Activated CD4-positive, alpha-beta T cell treated with anti-CD3 and anti-CD28 coated beads, Interleukin-2, amount 10 ng/mL, durations not matched to agents 24 days and 14 days (primary cell): ENCODE results near the gene AP3S2. TPM values are rescaled to one million over a fixed set of nuclear protein-coding genes. Genes with fewer than 3 reads are reported as not detected.

Source experiments
- DNase-seq: peaks from one replicate; pipeline ENCODE4 v3.0.0; 2022
- H3K27ac Mint-ChIP-seq: one replicate; pipeline ENCODE4 v1.8.0; 2022; ENCODE audit warnings: mild to moderate bottlenecking, mixed read lengths
- H3K27me3 Mint-ChIP-seq: one replicate; pipeline ENCODE4 v1.8.0; 2022; ENCODE audit warnings: mixed read lengths
- H3K36me3 Mint-ChIP-seq: one replicate; pipeline ENCODE4 v1.8.0; 2022; ENCODE audit warnings: low read depth, mild to moderate bottlenecking, mixed read lengths
- H3K4me1 Mint-ChIP-seq: one replicate; pipeline ENCODE4 v1.8.0; 2021; ENCODE audit warnings: mixed read lengths
- H3K4me3 Mint-ChIP-seq: one replicate; pipeline ENCODE4 v1.8.0; 2022; ENCODE audit warnings: mild to moderate bottlenecking, moderate library complexity, mixed read lengths
- H3K9me3 Mint-ChIP-seq: one replicate; pipeline ENCODE4 v1.8.0; 2021; ENCODE audit warnings: mixed read lengths
- intact Hi-C: fragments of 100-400 bp; cut with micrococcal nuclease; formaldehyde crosslinking; loops from one replicate; pipeline ENCODE4 v1.15.1; 2023
- total RNA-seq: library from RNA; stranded (reverse); gene quantifications from 2 replicates; pipeline ENCODE4 v1.2.3, GENCODE V29; 2022

The AP3S2 gene
- total RNA-seq, 1 donor from 2014 or later, result 20.6 TPM

DNA sequence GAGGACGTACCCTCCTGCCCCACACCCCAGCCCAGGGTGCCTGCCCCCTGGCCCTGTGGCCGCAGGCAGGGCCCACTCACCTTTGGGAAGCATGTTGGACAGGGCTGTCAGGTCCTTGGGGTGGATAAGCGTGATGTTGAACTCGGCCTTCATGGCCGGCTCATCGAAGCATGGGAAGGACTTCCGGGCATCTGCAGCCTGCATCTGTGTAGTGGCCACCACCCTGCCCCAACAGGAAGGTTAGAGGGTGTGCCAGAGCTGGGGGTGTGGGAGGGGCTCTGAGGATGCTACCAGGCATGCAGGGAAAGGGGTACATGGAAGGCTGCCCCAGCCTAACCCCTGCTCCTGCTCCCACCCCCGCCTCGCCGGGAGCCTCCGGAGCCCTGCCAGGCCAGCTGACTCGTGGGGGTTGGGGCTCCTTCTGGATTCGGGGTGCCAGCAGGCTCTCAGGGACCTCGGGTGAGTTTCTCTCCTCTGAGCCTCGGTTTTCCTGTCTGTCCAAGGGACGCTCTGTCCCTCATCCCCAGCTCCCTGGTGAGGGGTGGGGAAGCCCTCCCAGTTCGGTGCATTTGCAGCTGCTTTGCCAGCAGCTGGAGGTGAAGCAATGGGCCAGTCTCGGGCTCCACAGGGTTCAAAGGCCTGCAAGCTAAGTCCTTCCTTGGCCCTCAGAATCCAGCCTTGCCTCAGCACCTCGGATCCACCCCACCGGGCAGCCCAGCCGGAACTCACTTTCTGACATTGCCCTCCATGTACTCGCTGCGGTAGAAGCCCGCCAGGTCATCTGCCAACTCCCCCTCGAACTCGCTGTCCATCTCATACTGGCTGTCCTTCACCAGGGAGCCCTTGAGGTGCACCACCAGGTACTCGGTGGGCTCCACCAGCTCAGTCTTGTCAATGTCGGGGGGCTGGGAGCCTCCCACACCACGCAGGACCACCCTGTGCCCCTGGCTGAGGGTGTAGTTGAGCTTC lies 88.3 kb downstream of the AP3S2 start:
- Mint-ChIP-seq H3K4me1 (peaks cover 1% of the 10 kb centered on the region), H3K9me3 (no peaks in the 10 kb centered on the region), H3K4me3 (no peak overlapping the region), H3K36me3 (no peaks in the 10 kb centered on the region), H3K27ac (no peak overlapping the region), H3K27me3 (no peaks in the 10 kb centered on the region)
- no peak for DNase-seq
- intact Hi-C loops, result no loop called here

DNA sequence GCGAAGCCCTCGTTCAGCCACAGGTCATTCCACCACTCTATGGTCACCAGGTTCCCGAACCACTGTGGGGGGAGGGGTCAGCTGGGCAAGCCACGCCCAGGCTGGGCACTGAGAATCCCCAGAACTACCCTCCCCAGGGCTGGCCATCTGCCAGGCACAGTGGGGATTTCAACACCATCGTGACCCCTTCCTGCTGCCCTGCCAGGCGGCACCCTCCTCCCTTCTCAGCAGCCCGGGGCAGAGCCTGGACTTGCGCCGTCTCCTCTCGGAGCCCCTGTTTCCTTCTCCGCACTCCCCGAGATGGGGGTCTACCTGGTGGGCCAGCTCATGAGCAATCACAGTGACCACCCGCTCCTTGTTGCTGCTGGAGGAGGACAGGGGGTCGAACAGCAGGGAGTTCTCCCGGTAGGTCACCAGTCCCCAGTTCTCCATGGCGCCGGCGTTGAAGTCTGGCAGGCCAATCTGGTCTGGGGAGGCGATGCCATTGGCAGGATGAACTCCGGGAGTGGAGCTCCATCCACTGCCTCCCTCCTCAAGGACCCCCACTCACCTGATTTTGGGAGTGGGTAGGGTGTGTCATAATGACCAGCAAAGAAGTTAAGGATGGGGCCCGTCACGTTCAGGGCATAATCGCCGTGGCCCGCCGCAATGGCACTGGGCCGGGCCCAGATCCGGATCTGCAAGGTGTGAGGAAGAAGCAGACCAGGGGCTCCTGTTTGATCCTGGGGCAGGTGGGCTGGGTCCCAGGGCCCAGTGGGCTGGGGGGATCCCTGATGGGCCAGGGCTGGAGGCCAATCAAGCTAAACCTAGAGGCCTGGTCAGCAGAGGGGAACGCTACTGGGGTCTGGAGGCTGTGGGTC lies 89.6 kb downstream of the AP3S2 start:
- Mint-ChIP-seq H3K27me3 (no peaks in the 10 kb centered on the region), H3K4me1 (no peaks in the 10 kb centered on the region), H3K36me3 (no peaks in the 10 kb centered on the region), H3K27ac (no peak overlapping the region), H3K4me3 (no peak overlapping the region), H3K9me3 (no peaks in the 10 kb centered on the region)
- no peak for DNase-seq
- intact Hi-C loops, result no loop called here

DNA sequence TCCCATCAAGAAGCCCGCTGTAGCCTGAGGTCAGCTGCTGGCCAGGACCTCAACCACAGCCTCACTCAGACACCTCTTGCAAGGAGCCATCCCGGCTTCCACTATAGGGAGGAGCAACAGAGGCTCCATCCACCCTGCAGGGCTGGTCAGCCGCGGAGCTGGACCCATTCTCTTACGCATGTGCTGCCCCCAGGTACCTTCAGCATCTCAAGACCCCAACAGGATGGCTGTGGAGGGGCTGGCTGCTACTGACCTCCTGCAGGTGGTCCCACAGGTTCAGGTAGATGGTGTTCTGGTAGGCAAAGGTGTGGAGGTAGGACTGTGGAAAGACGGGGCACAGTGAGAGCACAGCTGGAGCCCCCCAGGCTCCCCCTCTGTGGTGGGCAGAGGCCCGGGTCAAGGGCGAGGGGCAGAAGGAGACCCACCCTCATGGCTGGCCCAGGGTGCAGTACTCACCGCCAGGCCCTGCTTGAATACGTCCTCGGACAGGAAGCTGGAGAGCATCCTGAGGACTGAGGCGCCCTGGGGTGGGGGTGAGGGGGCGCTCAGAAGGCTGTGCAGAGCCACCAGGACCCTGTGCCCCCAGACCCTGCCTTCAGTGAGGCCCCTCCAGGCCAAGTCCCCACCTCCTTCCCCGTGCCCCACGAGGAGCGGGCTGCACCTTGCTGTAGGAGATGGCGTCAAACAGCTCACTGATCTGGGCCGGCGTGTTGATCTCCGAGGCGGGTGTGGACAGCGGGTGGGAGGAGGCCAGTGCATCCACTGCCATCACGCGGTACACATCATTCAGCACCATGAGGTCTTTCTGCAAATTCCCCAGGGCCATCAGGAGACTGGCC lies 90.6 kb downstream of the AP3S2 start:
- Mint-ChIP-seq H3K36me3 (no peaks in the 10 kb centered on the region), H3K4me3 (no peak overlapping the region), H3K27ac (no peak overlapping the region), H3K4me1 (no peaks in the 10 kb centered on the region), H3K9me3 (no peaks in the 10 kb centered on the region), H3K27me3 (no peaks in the 10 kb centered on the region)
- intact Hi-C loops, result no loop called here
- no peak for DNase-seq

DNA sequence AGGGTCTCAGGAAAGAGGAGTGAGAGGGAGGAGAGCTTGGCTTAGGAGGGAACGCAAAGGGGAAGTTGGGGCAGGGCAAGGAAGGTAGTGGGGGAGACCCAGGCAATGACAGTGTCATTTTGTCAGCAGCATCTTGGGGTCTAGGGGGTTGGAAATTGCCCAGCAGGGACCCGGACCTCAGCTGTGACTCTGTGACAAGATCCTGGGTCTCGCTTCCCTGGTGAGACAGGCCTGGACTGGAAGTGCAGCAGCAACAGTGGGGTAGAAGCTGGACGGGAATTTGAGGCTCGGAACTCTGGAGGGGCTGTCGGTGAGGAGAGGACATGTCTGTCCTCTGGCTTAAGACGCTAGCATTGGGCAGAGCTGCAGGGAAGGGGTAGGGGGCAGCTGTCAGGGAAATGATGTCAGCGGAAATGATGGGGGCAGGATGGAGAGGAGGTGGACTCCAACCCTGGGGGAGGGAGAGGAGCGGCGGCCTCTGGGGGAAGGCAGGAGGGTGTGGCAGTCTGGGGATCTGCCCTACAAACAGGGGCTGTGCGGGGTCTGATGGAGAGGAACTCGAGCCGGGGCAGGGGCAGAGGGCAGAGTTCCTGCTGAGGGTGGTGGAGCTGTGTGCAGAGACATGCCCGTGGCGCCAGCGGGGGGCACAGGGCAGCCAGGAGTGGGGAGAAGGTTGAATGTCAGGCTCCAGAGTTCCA lies 91.4 kb downstream of the AP3S2 start:
- H3K9me3 Mint-ChIP-seq, result no peaks in the 10 kb centered on the region
- no peak overlapping the region for H3K27ac Mint-ChIP-seq
- DNase-seq, result no peak
- no peaks in the 10 kb centered on the region for H3K27me3 Mint-ChIP-seq
- H3K4me3 Mint-ChIP-seq, result no peak overlapping the region
- intact Hi-C loops, result no loop called here
- H3K4me1 Mint-ChIP-seq, result no peaks in the 10 kb centered on the region
- no peaks in the 10 kb centered on the region for H3K36me3 Mint-ChIP-seq

DNA sequence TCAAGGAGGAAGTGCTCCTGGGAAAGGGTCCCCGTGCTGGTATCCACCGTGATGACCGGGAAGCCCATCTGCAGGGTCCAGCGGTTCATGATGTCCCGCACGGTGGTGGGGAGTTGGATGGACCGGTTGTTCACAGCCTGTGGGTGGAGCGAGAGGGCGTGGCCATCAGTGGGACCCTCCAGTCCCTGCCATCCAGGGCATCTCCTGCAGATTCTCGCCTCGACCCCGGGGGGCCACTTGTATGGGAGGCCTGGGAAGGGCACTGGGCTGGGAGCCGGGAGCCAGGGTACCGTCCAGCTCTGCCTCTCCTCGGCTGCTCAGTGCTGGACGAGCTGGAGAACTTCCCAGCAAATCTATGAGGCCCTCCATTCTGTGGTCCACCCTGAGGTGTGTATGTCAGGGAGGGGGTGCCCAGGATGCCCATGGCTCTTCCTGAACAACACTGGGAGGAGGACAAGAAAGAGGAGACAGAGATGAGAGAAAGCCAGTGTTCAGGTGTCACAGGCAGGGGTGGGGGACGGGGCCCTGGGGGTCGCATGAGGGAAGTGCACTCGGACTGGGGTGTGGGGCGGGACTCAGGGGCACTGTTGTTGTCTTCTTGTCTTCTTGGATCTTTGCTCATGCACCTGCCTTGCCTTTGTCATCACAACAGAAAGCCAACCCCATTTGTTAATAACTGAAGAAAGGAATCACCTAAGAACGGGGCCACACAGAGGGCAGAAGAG lies 92.2 kb downstream of the AP3S2 start:
- Mint-ChIP-seq H3K4me3 (no peak overlapping the region), H3K27me3 (no peaks in the 10 kb centered on the region), H3K9me3 (no peaks in the 10 kb centered on the region), H3K36me3 (no peaks in the 10 kb centered on the region), H3K27ac (no peak overlapping the region), H3K4me1 (no peaks in the 10 kb centered on the region)
- intact Hi-C loops, result no loop called here
- no peak for DNase-seq

DNA sequence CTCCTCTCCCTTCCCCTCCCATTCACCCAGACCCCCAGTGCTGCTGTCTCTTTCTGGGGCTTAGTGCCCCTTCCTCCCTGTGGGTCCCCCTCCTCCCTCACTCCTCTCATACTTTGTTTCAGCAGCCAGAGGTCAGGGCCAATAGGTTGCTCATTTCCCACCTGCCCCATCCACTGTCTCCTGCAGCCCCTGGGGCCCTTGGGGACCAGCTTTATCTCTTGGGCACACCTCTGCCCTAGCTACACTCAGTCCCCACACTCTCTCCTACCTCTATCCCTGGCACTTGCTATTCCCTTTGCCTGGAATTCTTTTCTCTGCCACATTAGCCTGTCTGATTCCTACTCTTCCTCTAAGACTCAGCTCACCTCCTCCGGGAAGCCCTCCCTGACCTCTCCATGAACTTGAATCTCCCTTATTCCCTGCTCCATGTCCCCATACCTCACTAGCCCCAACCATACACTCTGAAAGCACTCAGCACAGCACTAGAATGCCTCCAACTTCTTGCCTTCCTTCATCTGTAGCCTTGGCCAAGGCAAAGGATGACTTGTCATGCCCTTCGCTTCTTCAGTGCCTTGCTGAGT lies 93.8 kb downstream of the AP3S2 start:
- Mint-ChIP-seq H3K36me3 (no peaks in the 10 kb centered on the region), H3K4me3 (no peak overlapping the region), H3K27me3 (peaks cover 3% of the 10 kb centered on the region), H3K27ac (no peak overlapping the region), H3K4me1 (no peaks in the 10 kb centered on the region), H3K9me3 (no peaks in the 10 kb centered on the region)
- no peak for DNase-seq
- intact Hi-C loops, result no loop called here

DNA sequence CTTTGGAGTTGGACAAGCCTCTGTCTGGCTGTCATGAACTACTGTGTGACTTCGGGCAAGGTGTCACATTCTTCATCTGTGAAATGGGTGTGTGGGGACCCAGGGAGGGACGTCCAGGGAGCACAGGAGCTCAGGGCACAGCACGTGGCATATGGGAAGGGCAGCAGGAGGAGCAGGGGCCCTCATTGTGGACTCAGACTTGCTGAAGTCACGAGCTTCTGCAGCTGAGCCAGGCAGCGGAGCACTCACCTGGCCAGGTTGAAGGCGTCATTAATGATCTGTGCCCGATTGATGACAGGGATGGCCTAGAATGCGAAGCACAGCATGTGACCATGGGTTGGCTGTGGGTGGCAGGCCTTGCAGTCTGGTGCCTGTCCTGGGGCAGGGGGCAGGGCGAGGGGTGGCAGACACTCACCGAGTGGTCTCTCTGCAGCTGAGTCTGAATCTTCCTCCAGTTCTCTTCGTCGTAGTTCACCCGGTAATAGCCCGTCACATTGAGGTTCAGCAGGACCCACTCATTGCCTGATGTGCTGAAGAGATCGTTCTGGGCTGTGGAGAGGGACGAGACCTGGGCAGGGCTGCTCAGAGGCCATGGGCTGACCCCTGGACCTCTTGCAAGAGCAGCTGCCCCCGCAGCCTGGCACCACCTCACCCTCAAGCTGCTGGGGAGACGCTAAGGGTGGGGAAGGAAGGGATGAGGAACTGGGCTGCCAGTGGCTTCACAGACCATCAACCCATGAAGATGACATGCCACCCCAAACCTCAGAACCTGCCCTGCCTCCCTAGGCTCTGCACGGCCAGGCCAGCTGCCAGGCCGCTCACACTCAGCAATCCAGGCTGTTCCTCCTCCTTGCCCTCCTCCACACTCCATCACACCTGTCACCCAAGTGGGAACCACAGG lies 94.5 kb downstream of the AP3S2 start:
- intact Hi-C loops, result no loop called here
- peaks cover 3% of the 10 kb centered on the region for H3K27me3 Mint-ChIP-seq
- DNase-seq, result no peak
- H3K4me3 Mint-ChIP-seq, result no peak overlapping the region
- no peaks in the 10 kb centered on the region for H3K4me1 Mint-ChIP-seq
- H3K36me3 Mint-ChIP-seq, result no peaks in the 10 kb centered on the region
- H3K27ac Mint-ChIP-seq, result no peak overlapping the region
- no peaks in the 10 kb centered on the region for H3K9me3 Mint-ChIP-seq

DNA sequence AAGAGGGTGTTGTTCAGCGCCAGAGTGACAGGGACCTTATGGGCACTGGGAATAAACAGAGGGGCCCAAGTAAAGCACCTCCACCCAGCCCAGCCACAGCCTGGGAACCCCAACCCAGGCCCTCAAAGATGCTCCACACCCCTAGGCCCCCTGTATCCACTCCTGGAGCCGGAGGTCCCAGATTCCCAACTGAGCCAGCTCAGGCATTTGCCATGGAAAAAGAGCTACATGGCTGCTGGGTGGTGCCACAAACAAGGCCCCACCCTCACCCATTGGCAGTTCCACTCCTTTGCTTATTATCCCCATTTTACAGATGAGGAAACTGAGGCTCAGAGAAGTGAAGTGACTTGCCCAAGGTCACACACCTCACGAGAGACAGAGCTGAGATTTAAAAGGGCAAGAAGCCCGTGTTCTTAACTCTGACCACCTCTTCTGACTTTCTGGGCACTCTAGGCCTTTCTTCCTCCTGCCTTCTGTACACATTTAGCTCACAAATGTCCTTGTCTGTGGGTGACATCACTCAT lies 96.1 kb downstream of the AP3S2 start:
- intact Hi-C loops, result no loop called here
- no peaks in the 10 kb centered on the region for H3K36me3 Mint-ChIP-seq
- H3K9me3 Mint-ChIP-seq, result no peaks in the 10 kb centered on the region
- no peak overlapping the region for H3K27ac Mint-ChIP-seq
- DNase-seq, result no peak
- H3K4me1 Mint-ChIP-seq, result no peaks in the 10 kb centered on the region
- H3K4me3 Mint-ChIP-seq, result no peak overlapping the region
- H3K27me3 Mint-ChIP-seq, result peaks cover 3% of the 10 kb centered on the region

DNA sequence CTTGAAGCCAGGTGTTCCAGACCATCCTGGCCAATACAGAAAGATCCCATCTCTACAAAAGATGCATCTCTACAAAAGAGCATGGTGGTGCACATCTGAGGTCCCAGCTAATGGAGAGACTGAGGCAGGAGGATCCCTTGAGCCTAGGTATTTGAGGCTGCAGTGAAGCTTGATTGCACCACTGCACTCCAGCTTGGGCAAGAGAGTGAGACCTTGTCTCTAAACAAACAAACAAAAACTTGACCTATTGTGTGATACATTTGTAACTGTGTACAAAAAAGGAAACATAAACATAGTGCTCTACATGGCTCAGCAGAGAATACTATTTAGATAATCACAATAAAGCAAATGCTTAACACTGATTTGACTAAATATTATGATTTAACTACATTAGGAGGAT lies 97.8 kb downstream of the AP3S2 start:
- no peaks in the 10 kb centered on the region for H3K9me3 Mint-ChIP-seq
- H3K4me3 Mint-ChIP-seq, result no peak overlapping the region
- H3K27ac Mint-ChIP-seq, result no peak overlapping the region
- no peak for DNase-seq
- no peaks in the 10 kb centered on the region for H3K4me1 Mint-ChIP-seq
- H3K36me3 Mint-ChIP-seq, result no peaks in the 10 kb centered on the region
- intact Hi-C loops, result no loop called here
- peaks cover 3% of the 10 kb centered on the region for H3K27me3 Mint-ChIP-seq

DNA sequence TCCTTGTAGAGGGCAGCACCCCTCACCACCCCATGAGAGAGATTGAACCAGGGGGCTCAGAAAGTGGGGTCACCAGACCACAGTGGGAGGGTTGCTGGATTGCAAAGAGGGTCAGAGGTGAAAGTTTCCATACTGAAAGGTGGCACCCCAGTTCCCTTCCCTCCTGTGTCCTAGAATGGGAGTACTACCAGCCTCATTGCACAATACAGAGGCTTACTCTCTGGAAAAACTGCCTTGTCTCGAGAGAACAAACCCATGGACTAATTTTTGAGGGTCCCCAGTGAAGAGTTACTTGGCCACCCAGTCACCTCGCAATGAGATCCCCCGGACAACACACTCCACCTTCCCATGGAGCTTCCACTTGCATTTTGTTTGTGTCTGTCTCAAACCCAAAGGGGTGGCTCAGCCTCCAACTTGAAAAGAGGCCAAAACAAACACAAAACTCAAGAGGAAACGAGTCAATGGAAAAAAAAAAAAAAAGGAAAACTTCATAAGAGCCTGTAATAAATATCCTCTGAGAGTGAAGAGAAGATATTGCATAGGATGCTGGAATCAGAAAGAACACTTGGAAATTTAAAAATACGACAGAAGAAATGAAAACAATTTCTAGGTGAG lies 99.1 kb downstream of the AP3S2 start:
- no peaks in the 10 kb centered on the region for H3K4me1 Mint-ChIP-seq
- intact Hi-C loops, result no loop called here
- H3K36me3 Mint-ChIP-seq, result no peaks in the 10 kb centered on the region

DNA sequence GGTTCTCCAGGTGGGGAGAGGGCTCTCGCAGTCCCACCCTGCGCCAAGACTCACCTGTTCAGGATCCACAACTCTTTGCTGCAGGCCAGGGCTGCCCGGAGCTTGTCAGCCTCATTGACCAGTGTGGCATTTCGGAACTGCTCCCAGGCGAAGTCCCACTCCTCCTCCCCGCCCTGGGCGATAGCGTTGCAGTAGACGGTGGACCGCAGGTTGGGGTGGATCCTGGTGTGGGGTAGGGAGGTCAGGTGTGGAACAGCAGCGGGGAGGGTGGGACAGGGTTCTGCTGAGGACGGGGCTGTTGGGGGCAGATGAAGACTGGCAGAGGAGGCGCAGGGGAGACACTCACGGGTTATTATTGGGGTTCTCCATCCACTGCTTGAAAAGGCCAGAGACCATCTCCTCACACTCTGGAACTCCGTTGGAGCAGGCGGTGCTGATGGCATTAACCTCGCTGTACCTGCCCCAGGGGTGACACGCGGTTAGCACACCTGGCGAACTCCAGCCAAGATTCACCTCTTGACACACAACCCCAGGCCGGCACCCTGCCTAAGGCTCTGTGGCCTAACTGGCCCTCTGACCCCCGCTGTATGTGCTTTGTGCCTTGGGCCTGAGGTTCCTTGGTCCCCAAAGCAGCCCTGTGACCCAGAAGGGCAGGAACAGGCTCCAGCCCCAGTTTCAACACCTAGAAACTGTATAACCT lies 101.5 kb downstream of the AP3S2 start:
- H3K27me3 Mint-ChIP-seq, result peaks cover 8% of the 10 kb centered on the region
- no peaks in the 10 kb centered on the region for H3K4me1 Mint-ChIP-seq
- no peak overlapping the region for H3K27ac Mint-ChIP-seq
- no peak for DNase-seq
- H3K4me3 Mint-ChIP-seq, result no peak overlapping the region
- peaks cover 8% of the 10 kb centered on the region for H3K9me3 Mint-ChIP-seq
- intact Hi-C loops, result no loop called here
- H3K36me3 Mint-ChIP-seq, result no peaks in the 10 kb centered on the region

More for the DNA sequence above, 99.1 kb downstream of the AP3S2 start:
- no peaks in the 10 kb centered on the region for H3K9me3 Mint-ChIP-seq
- DNase-seq, result no peak
- peaks cover 3% of the 10 kb centered on the region for H3K27me3 Mint-ChIP-seq
- H3K4me3 Mint-ChIP-seq, result no peak overlapping the region
- H3K27ac Mint-ChIP-seq, result no peak overlapping the region
